Measurements from ENCODE around the gene CELF5.

The CELF5 gene
- long read RNA-seq, donor 1, result 0 reads
- long read RNA-seq, donor 2, result 0 reads
- long read RNA-seq, donor 3, result 0 reads
- long read RNA-seq, donor 4, result 0 reads
- long read RNA-seq, donor 5, result 0 reads
- long read RNA-seq, donor 6, result 0 reads
- long read RNA-seq, donor 7, result 0 reads
- long read RNA-seq, donor 8, result 0 reads

DNA sequence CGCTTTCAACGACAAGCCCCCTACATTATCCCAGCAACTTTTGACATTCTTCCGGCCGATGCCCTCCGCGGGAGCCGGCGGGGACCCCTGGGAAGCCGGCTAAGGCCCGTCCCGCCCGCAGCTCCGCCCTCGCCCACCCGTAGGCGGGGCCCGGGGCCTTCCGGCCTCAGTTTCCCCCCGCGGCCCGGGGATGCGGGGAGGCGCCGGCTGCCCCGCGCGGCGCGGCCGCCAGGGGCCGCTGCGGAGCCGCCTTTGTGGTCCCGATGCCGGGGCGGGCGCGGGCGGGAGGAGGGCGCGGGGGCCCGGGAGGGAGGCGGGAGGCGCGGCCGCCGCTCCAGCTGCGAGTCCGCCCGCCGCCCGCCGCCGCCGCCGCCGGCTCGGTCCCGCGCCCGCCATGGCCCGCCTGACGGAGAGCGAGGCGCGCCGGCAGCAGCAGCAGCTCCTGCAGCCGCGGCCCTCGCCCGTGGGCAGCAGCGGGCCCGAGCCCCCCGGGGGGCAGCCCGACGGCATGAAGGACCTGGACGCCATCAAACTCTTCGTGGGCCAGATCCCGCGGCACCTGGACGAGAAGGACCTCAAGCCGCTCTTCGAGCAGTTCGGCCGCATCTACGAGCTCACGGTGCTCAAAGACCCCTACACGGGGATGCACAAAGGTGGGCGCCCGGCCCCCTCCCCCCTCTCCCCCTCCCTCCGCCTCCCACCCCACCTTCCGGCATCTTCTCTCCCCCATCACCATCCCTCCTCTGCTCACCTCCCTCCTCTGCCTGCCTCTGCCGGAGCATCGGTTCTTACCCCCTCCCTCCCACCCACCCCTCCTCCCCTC lies at the start of gene CELF5:
Gene CELF5, plus strand, starts transcription at position 316 of the 823 bp plus-strand sequence. Its CDS starts 79 bp downstream, at position 395.
- DNase-seq, result peak; percentile 31

DNA sequence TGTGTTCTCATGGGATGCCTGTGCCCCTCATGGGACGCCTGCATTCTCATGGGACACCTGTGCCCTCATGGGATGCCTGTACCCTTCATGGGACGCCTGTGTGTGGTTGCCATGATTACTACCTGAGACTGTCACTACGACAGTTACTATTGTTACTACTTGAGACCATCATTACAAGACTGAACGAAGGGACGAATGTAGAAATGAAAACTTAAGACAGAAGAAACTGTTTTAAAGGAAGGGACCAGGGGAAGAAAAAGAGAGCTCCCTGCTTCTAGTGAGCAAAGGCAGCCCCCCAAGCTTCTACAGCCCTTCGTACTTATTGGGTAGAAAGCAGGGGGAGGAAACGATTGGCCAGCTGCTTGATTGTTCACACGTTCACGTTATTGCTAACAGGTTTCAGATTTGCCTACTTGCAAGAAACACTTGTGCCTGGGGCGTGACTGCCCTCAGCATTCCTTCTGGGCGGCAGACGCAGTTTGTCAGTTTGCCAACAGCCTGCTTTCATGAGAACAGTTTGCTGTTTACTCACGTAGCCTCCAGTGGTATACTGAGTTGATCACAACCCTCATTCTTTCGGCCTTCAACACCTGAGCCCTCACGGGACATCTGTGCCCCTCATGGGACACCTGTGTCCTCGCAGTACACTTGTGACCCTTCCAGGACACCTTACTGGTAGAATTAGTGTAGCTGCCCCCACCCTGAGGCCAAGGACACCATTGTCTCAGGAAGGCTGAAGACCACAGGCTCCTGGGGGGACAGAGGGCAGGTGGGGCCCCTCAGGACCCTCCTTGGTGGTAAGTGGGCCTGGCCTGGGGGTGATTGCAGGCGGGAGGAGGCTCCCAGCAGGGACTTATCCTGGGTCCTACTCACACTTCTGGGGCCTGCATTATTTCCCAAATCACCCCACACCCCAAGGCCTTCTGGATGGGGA lies 48.4 kb upstream of the CELF5 start:
- DNase-seq, result no peak

DNA sequence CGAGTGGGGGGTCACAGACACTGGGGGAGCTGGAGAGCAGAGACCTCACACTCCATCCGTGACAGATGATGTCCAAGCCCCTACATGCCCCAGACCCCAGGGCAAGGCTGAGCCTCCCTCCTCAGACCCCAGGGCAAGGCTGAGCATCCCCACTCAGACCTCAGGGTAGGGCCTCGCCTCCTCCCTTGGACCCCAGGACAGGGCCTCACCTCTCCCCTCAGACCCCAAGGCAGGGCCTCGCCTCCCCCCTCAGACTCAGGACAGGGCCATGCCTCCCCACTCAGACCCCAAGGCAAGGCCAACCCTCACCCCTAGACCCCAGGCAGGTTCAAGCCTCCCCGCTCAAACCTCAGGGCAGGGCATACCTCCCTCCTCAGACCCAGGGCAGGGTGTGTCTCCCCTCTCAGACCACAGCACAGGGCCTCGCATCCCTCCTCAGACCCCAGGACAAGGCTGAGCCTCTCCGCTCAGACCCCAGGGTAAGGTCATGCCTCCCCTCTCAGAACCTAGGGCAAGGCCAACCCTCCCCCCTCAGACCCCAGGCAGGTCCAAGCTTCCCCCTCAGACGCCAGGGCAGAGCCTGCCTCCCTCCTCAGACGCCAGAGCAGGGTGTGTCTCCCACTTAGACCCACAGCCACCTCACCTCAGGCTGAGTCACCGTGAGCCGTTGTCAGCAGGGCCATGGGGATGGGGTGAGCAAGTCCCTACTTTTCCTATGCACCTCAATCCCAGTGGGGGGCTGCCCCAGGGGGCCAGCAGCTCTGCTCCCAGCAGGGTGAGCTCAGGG lies 47.6 kb upstream of the CELF5 start:
- no peak for DNase-seq

DNA sequence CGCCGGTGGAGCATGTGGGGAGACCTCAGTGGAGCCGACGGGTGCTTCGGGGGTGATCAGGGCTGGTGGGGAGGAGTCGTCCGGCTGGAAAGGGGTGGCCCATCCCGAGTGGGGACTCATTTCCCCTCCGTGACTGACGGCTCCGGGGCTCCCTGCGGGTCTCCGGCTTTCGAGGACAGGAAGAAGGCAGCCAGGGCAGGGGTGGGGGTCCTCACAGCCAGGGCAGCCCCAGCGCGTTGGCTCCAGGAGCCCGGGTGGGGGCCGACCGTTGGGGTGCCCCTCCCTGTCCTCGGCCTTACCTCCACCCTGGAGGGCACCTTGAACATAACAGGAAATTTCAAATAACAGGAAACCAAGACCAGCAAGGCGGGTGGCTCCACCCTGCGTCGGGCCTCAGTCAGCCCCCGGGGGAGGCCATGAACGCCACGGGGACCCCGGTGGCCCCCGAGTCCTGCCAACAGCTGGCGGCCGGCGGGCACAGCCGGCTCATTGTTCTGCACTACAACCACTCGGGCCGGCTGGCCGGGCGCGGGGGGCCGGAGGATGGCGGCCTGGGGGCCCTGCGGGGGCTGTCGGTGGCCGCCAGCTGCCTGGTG lies 46.0 kb upstream of the CELF5 start, which contains the start of gene S1PR4:
Gene S1PR4, plus strand, starts transcription at position 393 of the 596 bp plus-strand sequence. Its CDS starts 24 bp downstream, at position 417.
- no peak for DNase-seq

DNA sequence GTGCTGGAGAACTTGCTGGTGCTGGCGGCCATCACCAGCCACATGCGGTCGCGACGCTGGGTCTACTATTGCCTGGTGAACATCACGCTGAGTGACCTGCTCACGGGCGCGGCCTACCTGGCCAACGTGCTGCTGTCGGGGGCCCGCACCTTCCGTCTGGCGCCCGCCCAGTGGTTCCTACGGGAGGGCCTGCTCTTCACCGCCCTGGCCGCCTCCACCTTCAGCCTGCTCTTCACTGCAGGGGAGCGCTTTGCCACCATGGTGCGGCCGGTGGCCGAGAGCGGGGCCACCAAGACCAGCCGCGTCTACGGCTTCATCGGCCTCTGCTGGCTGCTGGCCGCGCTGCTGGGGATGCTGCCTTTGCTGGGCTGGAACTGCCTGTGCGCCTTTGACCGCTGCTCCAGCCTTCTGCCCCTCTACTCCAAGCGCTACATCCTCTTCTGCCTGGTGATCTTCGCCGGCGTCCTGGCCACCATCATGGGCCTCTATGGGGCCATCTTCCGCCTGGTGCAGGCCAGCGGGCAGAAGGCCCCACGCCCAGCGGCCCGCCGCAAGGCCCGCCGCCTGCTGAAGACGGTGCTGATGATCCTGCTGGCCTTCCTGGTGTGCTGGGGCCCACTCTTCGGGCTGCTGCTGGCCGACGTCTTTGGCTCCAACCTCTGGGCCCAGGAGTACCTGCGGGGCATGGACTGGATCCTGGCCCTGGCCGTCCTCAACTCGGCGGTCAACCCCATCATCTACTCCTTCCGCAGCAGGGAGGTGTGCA lies 45.3 kb upstream of the CELF5 start:
- DNase-seq, result no peak

DNA sequence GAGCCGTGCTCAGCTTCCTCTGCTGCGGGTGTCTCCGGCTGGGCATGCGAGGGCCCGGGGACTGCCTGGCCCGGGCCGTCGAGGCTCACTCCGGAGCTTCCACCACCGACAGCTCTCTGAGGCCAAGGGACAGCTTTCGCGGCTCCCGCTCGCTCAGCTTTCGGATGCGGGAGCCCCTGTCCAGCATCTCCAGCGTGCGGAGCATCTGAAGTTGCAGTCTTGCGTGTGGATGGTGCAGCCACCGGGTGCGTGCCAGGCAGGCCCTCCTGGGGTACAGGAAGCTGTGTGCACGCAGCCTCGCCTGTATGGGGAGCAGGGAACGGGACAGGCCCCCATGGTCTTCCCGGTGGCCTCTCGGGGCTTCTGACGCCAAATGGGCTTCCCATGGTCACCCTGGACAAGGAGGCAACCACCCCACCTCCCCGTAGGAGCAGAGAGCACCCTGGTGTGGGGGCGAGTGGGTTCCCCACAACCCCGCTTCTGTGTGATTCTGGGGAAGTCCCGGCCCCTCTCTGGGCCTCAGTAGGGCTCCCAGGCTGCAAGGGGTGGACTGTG lies 44.6 kb upstream of the CELF5 start:
- no peak for DNase-seq

DNA sequence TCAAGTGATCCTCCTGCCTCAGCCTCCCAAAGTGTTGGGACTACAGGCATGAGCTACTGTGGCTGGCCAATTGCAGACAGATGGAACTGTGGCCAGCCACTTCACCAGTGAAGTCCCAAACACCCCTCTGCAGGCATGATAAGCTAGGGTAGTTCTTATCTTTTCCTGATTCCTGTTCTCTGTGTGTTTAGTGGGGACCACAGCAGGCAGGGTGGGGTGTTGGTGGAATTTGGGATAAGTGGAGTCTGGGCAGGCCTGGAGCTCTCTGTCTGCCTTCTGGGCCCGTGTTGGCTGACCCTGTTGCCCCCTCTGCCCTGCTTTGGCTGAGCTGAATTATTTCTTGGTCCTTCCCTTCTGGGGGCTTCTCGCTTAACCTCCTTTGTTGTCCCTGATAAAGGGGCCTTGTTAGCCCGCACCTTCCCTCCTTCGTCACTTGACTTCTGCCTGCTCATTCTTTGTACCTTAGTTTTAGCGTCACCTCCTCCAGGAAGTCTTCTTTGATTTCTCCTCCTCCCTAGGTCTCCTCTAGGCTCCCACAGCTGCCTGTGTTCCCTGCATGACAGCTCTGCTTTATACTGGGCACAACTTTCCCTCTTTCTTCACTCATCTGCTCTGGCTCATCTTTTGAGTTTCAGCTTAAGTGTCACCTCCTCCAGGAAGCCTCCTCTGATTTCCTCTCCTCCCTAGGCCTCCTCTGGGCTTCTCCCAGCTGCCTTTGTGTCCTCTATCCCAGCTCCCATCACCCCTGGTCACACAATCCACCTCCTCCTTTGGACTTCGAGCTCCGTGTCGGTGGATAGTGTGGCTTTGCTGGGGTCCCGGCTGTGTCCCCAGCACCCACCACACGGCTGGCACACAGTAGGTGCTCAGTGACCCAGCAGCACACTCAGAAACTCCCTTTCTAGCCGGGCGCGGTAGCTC lies 40.5 kb upstream of the CELF5 start:
- DNase-seq, result no peak

DNA sequence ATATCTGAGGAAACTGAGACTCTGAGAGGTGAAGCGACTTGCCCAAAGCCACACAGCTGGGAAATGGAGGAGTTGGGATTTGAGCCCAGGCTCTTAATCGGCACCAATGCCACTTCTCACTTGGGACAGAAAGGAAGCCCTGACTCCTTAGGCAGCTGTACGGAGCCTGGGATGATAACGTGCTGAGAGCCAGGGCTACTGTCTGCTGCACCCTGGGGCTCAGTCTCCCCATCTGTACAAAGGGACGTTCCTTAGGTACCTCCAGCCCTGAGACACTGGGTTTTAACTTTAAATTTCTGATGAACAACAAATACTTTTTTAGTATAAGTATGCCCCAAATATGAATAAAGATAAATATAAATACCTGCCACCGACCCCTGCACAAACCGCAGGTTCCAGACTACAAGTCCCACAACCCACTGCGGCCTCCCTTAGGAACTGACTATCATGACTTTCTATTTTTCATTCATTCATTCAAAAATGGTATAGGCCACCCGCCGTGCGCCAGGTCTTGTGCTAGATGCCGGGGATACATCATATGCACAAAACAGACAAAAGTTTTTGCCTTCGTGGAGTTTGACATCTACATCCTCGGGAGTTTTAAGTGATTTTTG lies 39.5 kb upstream of the CELF5 start:
- DNase-seq, result no peak

DNA sequence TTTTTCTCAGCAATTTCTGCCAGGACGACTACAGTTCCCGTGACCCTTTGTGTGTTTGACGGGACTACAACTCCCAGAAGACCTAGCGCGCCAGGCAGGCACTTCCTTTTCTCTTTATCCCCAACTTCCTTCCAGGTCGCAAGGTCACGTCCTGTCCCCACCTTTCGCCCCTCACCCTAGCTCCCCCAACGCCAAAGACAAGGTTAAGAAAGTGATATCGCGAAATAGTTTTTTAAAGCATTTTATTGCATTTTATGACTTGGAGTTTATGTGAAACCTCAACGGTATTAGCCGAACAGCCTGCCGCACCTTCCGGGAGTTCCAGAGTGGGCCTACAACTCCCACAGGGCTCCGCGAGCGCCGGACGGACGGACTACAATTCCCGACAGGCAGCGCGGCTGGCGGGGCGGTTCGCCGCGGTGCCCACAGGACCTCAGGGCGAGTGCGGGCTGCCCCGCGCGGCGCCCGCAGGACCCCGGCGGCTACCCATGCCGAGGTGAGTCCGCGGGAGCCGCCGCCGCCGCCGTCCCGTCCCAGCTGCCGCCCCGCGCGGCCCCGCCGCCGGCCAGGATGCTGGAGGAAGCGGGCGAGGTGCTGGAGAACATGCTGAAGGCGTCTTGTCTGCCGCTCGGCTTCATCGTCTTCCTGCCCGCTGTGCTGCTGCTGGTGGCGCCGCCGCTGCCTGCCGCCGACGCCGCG lies 38.9 kb upstream of the CELF5 start, which contains the start of gene NCLN:
Gene NCLN, plus strand, starts transcription at position 470 of the 699 bp plus-strand sequence. Its CDS starts 101 bp downstream, at position 571.
- DNase-seq, result peak; percentile 99

DNA sequence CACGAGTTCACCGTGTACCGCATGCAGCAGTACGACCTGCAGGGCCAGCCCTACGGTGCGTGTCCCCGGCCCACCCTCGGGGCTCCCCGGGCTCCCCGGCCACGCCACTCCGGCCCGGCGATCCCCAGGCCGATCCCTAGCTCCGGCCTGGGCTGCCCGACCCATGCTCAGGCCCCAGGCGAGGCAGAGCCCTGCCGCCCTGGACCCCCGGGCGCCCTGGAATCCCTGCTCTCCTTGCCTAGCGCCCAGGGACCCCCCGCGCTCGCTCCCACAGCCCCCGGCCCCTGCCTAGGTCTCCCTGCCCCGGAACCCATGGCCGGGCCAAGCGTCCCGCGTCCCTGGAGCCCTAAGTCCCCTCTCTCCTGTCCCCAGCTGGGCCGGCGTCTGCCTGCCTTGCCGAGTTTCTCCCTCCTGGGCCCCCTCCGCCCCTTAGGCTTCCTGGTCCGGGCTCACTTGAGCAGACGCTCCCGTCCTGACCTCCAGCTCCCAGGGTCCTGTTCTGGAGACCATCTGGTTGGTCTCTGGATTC lies 38.2 kb upstream of the CELF5 start:
- no peak for DNase-seq

DNA sequence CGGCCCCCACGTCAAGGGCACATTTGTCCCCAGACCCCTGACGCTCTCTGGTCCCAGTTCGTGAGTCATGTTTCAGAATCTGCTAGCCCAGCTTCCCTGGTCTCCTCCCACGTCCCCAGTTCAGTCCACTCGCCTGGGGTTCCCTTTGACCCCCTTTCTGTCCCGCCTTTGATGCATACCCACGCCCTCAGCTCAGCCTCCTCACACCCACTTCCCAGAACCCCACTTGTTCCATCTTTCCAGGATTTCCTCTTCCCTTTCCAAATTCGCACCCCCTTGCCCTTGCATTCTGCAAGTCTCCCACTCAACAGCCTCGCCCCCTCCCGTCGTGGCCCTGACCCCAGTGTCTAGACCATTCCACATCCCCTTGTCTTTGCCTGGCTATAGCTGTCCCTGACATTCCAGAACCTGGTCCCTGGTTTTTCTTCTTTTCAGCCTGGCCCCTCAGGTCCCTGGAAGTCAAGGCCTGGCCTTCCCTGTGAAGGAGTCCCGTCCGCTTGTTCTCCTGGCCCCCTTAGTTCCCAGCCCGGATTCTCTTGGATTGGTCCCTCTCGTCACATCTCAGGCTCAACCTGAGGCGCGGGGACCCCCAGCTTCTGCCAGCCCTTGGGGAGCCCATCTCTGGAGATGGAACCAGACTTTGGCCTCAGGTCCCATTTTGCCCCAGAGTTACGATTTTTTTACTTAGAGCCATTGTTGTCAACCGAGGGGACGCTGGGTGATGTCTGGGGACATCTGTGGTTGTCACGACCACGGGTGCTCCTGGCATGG lies 37.4 kb upstream of the CELF5 start:
- DNase-seq, result no peak

DNA sequence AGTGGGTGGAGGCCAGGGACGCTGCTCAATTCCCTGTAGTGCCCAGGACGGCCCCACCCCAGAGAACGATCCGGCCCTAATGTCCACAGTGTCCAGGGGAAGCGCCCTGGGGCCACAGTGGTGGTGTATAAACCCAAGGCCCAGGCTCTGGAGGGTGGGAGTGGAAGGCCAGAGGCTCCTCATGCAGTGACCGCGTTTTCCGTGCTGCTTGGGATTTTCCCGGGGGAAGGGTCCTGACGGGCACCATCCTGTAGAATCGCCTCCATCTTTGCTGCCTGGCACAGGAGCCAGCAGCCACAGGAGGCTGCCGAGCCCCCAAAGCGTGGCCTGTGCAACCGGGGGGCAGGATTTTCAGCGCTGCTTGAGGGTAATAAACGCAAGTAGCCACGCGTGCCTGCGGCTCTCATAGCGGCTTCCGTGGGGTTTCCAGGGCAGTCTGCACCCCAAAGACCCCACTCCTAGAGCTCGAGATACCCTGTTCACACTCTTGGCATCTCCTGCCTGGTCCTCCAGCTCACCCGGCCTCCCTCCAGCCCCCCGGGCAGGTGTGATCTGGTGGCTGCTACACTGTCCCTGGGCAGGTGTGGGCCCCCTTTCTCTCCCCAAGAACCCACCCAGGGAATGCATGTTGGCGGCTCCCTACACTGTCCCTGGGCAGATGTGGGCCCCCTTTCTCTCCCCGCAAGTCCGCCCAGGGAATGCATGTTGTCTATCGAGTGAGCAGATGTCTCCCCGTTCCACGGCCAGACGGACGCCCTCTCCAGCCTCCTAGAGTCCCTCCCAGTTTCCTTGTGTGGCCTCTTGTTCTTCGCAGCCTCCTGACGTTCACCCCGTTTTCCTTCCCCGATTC lies 36.6 kb upstream of the CELF5 start:
- DNase-seq, result no peak

DNA sequence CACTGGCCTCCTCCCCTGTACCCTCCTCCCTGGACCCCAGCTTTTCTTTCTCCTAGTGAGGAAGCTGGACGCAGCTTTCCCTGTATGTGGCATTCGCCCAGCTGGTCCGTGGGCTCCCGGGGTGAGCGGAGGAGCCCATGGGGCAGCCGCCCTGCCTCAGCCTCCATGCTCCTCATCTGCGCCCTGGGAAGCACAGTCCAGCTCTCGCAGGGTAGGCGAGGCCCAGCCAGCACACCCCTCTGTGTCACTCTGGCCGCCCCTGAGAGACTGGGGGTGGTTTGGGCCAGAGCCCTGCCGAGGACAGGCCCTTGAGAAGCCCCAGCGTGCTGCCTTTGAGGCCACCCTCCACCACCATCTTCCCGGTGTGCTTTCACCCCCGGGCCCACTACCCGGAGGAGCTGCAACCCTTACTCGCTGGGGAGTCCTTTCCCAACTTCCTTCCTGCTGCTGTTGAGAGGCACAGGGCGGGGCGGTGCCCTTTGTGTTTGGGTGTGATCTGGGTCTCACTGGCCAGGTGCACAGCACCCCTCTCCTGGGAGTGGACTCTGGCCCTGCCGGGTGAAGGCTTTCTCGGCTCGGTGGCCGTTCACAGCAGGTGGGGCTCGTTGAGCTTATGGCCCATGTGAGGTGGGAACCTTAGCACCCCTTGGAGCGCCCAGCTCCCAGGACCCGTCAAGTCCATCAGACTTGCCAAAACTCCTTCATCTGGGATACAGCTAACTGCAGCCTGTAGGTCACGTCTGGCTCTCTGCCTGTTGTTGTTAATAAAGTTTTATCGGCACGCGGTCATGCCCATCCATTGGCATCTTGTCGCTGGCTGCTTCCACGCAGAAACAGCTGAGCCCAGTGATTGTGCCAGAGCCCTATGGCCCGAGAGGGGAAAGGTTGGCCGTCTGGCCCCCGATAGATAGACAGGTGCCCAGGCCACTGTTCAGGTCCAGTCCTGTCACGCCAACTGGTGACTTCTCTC lies 35.5 kb upstream of the CELF5 start:
- no peak for DNase-seq

DNA sequence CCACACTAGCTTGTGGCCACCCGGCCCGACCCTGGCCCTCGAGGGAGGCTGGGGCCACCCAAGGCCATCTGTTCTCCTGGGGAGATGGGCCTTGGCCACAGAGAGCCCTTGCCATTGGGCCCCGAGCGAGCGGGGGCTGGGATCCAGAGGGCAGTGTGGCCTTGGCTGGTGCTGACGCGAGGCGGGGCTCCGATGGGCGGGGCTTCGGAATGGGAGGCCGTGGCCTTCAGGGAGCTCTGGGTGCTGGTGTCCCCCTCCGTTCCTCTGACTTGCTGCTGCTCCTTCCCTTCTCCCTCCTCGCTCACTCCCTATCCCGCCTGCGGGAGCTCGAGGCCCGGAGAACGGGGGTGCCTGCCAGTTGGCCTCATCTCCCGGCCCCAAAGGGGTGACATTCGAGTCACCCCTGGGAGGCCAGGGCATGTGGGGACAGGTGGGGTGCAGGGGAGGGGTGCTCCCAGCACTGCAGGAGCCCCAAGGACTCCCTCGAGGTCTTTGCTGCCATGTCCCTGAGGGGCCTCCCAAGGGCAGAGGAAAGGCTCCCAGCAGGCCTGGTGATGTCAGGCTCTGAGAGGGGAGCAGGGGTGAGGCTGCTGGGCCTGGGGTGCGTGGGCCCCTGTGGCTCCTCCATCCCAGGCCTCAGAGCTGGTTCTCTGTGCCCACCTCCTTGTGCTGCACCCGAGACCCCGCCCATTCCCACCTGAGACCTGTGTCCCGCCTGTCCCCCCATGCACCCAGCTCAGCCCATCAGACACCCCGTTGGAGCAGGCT lies 34.6 kb upstream of the CELF5 start:
- no peak for DNase-seq

All from right kidney (tissue), 9 donors.